IPS DF 4.7 (cell line): ENCODE measurements around the gene MICU1.
"Not testable (repeated sequence)": the region's sequence is repeated elsewhere in the genome, so short reads cannot be mapped to it uniquely, and the experiment has no call there.

ENCODE experiments used
- DNase-seq: peaks from one replicate; pipeline ENCODE4 v3.0.0-alpha.2; 2013; ENCODE audit warnings: low spot score; ENCODE audit errors: extremely low read depth

MICU1 gene

DNA sequence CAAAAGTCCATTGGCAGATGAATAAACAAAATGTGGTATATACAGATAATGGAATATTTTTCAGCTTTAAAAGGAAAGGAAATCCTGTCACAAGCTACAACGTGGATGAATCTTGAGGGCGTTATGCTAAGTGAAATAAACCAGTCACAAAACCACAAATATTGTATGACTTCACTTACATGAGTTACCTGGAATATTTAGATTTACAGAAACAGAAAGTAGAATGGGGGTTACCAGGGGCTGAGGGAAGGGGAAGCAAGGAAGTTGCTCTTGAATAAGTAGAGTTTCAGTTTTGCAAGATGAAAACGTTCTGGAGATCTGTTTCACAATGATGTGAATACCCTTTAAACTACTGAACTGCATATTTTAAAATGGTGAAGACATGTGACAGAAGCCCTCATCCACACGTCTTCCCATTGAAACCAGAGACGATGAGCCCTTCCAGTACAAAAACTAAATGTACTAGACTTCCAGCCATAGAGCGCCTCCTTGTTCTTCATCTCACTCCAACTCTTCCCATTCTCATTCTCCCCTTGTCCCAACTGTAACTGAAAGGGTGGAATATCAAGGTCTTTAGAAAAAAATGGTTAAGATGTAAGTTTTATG is 62.4 kb downstream of the MICU1 start:
- DNase-seq, result no peak

DNA sequence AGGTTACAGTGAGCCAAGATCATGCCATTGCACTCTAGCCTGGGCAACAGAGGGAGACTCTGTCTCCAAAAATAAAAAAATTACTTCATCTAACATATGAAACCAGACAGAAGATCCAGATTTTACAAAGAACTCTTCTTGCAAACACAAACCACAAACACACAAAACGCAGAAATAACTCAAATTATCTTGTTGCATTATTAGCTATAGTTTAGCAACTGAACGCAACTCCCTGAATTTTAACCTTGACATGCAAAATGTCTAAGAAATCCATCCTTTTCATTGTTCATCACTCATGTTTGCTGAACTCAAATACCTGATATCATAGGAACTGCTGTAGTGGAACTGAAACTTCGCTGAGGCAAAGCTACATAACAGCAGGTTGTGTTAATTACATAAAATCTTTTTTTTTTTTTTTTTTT is 64.1 kb downstream of the MICU1 start:
- no peak for DNase-seq

DNA sequence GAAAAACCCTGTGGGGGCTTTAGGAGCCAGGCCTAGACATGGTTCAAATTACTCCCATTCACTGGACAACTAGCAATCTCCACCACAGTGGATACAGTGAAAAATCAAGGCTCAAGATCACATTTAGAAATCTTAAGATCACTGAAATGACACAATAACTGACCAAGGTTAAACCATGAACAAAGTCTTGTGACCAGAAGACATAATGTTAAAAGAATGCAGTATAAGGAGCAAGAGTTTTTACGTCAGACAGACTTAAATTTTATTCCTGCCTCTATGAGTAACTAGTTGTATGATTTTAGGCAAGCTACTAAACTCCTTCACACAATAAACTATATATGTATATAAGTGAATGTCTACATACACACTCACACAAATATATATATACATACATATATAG is 68.5 kb downstream of the MICU1 start:
- no peak for DNase-seq

DNA sequence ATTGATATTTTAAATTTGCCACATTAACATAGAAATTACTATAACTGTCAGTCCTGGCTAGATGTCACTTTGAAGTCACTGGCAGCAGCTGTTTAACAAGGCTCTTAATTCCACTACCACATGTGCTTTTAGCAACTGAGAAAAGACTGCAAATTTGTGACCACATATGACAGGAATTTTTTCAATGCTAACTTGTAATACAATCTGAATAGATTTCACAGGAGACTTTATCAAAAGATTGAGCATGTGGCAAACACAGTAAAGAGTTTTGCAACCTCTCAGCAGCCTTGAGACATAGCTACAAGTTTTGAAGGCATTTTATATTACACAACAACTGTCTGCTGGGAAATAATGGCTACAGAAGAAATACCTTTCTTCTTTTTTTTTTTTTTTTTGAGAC is 73.0 kb downstream of the MICU1 start:
- no peak for DNase-seq

DNA sequence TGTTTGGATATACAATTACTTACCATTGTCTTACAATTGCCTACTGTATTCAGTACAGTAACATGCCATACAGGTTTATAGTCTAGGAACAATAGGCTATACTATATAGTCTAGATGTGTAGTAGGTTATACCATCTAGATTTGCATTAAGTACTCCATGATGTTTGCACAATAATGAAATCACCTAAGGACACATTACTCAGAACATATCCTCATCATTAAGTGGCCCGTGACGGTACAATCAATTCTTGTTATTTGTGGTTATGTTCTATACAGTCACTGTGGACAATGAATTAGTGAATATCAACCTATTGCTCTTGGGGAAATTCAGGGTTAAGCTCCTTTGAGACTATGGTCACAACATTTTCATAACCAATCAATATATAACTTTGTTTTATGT is 75.6 kb downstream of the MICU1 start:
- no peak for DNase-seq

DNA sequence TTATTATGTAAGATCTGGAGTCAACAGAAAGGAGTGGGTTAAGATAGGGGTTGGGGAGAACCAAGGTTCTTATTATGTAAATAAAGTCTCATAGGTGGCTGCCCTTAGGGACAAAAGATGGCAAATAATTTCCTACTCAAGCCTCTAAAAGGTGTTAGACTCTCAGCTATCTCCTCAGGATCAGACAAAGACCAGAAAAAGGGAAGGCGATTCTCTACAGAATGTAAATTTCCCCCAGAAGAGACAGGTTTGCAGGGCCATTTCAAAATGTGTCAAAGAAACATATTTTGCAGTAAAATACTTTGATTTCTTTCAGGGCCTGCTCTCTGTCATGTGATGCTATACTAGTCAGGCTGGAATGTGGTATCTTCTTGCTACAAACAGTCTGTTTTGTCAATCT is 80.3 kb downstream of the MICU1 start:
- DNase-seq, result no peak

DNA sequence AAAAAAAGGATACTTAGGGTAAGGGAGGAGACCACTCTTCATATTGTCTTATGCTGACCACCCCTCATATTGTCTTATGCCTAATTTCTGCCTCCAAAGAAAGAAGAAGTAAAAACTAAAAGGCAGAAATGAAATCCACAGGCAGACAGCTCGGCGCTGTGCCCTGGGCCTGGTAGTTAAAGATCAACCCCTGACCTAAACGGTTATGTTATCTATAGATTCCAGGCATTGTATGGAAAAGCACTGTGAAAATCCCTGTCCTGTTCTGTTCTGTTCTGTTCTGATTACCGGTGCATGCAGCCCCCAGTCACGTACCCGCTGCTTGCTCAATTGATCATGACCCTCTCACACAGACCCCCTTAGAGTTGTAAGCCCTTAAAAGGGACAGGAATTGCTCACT is 82.0 kb downstream of the MICU1 start:
- not testable (repeated sequence) for DNase-seq

DNA sequence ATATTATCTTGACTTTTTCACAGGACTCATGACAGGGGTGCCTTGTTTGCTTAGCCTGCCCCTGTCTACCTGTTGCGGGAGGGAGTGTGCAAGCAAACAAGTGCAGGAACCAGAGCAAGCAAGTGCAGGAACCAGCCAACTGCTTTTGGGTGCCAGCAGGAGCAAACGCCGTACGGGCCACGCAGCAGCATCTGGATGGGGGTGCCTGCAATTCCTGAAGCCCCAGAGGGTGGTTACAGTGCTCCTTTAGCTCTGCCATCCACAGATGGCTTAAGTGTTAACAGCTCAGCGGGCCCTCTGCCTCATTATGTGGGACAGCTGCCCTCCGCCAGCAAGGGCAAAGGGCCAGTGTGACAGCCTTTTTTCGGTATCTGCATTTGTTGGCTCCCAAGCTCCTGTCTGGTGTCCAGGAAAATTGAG is 83.5 kb downstream of the MICU1 start:
- DNase-seq, result no peak

DNA sequence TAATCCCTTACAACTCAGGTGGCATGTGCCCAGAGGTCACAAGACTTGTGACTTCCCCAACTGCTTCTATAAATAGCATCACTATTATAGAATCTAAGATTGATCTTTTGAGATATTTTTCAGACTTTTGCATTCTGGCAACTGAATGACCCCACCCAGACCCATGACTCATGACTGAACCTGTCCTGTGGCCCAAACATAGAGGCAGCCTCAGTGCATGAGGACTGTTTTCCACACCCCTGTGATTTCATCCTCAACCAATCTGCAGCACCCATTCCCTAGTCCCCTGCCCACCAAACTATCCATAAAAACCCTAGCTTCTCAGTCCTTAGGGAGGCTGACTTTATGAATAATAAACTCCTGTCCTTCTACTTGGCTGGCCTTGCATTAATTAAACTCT is 84.5 kb downstream of the MICU1 start:
- DNase-seq, result no peak

DNA sequence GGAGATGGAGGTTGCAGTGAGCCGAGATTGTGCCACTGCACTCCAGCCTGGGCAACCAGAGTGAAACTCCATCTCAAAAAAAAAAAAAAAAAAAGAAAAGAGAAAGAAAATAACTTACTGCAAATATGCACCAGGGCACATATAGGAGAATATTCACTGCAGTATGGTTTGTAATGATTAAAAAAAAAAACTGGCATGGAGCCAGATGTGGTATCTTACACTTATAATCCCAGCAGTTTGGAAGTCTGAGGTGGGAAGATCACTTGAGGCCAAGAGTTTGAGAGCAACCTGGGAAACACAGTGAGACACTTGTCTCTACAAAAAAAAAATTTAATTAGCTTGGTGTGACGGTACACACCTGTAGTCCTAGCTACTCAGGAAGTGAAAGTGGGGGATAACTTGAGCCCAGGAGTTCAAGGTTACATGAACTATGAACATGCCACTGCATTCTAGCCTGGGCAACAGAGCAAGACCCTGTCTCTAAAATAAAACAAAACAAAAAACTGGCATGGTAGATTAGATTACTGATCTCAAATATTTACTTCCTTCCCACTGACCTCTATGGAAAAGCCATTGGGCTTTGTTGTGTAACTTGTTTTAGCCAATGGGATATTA is 85.6 kb downstream of the MICU1 start:
- no peak for DNase-seq

DNA sequence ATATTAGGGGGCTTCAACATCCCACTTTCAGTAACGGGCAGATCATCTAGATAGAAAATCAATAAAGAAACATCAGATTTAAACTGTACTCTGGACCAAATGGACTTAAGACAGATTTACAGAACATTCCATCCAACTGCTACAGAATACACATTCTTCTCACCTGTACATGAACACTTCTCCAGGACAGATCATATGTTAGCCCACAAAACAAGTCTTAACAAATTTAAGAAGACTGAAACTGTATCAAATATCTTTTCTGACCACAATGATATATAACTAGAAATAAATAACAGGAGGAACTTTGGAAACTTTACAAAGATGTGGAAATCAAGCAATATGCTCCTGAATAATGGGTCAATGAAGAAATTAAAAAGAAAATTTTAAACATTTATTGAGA is 86.7 kb downstream of the MICU1 start:
- DNase-seq, result no peak

DNA sequence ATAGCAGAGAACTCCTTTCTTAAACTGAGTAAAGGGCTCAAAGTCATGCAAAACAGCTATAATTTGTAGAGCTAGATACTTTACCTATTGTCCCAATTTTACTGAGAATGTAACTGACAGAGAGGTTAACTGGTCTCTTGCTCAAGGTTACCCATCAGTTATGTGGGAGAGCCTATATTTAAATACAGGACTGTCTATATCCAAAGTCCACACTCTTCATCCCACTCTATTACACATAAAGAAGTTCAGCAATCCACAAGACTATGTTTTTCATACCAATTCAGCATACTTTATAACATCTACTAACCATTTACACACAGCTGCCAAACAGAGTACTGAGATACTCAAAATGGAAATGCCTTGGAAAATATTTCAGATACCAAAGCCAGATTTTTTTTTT is 100.2 kb downstream of the MICU1 start:
- no peak for DNase-seq

DNA sequence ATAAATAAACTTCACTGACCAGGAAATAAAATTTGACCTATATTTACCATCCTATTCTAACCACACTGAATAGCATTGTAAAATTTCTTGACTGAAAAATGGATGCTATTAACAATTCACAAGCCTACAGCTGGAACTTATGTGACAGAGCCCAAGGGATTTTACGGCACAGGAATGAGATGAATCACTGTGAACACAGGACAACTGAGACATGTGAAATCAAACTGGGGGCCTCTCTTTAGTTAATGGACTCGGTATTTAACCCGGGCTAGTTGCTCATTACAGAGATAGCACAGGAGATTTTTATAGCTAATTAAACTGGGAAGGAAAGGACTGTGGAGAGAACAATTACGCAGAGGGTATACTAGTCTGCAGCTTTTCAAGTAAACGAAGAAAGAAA is 100.6 kb downstream of the MICU1 start:
- no peak for DNase-seq

DNA sequence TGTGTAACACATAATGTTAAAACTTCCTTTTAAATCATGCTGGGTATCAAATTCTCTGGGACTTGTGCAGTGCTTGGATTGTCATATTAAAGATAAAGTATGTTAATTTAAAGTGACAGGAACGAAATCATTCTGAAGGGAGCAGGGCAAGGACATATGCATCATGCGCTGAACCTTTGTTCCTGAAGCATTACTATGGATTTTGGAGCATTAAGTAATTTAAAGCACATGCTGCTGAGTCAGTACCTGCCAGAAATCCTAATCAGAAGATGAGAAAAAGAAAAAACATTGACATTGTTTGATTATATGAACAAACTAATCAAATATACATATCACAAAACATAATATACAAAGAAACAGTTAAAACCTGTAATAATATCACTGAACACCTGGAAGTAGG is 101.4 kb downstream of the MICU1 start:
- DNase-seq, result no peak

DNA sequence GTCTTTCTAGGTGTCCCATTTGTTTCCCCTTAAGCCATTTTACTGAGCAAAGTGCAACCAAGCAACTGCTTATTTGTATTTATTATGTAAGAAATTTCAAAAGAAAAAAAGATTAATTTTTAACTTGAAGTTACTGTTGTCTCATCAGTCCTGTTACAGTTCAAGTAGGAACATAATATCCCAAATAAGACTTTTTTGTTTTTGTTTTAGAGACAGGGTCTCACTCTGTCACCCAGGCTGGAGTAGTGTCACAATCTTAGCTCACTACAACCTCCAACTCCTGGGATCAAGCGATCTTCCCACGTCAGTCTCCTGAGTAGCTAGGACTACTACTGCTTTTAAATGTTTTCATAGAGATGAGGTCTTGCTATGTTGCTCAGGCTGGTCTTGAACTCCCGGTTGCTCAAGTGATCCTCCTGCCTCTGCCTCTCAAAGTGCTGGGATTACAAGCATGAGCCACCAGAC is 101.9 kb downstream of the MICU1 start:
- no peak for DNase-seq

DNA sequence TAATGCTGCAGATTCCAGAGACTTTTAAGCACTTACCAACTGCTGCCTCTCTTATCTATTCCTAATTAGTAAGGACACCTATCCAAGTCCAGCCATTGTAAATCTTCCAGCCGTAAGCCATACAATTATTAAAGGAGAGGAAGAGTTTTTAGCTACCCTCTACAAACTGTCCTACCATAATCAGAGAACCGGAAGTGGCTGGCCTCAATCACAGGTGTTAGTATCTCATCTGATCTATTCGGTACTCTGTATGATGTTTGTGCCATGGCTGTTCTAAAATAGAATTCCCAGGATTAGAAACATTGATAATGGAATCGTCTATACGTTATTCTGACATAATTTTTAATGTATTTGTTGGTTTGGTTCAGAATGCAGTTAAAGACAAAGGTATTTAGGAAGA is 102.8 kb downstream of the MICU1 start:
- DNase-seq, result no peak

DNA sequence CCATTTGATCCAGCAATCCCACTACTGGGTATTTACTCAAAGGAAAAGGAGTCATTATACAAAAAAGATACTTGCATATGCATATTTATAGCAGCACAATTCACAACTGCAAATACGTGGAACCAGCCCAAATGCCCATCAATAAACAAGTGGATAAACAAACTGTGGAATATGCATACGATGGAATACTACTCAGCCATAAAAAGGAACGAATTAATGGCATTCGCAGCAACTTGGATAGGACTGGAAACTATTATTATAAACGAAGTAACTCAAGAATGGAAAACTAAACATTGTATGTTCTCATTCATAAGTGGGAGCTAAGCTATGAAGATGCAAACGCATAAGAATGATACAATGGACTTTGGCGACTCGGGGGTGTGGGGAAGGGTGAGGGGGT is 108.6 kb downstream of the MICU1 start:
- DNase-seq, result no peak

DNA sequence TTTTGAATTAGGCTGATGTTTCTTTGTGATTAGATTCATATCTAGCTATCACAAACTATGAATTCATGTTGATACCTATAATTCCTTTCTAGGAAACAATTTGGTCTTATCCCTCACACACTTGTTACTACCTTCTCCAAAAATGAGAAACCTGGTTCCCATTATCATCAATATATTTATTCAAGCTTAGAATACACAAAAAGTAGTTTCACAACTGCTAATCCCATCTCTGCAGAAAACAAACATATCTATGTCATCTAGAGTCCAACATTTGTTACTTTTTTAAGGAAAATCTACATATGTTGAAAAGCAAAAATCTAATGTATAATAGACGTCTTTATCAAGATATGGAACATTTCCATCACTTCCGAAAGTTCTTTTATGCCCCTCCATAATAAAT is 110.4 kb downstream of the MICU1 start:
- DNase-seq, result no peak

DNA sequence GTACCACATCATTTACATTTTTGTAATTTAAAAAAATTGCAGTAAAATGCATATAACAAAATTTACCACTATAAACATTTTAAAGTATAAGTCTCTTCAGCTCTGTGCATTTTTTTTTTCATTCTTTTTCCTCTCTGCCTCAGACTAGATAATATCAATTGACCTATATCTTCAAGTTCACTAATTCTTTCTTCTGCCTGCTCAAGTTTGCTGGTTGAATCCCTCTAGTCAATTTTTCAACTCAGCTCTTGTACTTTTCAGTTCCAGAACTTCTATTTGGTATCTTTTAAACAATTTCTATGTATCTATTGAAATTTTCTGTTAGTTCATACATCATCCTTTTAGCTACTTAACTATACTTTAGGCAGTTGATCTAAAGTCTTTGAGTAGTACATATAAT is 112.0 kb downstream of the MICU1 start:
- DNase-seq, result no peak

DNA sequence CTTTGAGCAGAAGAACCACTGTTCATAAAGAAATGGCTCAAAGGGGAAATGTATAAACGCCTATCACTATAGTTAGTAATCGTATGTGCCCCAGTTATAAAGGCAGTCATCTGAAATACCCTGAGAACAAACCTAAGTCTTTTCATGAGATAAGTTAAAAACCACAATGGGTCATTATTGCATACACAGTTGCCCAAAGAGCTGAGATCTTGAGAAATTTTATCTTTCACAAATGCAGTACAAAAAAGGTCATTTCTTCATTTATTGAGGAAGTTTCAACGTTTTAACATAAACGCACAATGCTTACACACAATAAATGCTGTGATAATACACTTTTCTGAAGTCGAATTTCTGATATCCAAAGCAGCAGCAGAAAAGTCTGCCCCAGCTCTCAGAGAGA is 114.4 kb downstream of the MICU1 start:
- no peak for DNase-seq

DNA sequence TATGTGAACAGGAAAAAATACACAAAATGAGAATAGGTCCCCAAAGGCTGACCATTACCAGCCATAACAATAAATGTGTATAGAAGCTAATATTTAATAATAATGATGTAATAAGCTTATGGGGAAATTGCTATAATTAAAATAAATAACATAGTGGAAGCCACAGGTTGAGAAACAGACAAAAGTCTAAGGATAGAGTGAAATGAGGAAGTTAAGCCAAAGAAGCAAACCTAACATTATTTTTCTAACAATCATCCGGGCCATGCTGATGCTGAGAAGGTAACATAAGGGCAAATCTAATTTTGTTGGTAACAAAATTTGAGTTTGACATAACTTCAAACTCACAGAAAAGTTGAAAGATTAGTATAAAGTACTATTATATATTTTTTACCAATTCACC is 115.9 kb downstream of the MICU1 start:
- no peak for DNase-seq

DNA sequence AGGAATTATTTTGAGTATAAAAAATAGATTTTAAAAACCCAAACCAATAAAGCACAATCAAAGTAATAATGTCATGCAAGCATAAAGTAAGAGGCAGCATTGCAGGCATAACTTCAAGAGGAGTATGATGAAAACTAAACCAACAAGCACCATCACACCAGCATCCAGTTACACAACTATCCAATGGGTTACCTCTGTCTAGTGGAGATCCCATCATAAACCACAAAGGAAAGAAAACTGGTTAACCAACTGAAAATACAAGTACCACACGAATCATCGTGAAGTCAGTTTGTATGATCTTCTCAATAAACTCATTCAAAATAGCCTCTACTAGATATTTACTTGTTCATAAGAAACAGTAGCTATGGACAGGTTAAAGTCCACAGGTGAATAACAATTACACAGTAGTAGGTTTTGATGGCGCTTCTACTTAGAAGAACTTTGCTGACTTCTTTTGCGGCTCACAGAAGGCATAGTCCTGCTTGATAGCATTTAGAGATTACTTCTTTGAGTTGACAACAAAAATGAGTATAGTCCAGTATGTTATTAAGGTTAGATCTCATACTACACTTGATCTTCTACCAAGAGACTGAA is 116.6 kb downstream of the MICU1 start:
- DNase-seq, result no peak

DNA sequence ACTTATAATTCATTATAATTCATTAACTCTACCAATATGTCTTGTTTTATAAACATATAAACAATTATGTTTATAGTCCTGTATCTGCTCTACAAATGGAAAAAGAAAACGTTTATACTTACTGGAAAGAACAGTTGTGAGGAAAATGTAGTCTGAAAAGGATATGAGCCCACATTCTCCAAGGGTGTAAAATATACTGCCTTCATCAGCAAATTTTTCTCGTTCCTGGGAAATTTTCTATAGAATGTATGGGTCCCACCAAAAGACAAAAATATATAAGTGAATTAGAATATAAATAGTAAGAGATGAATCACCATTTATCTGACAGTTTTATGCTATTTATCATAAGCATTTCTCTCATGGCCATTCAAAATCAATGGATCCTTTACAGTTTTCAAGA is 117.8 kb downstream of the MICU1 start:
- no peak for DNase-seq
